ENCODE results near the gene UBE2J2. TPM values are rescaled to one million over a fixed set of nuclear protein-coding genes. Genes with fewer than 3 reads are reported as not detected.

The UBE2J2 gene
- total and polyA plus RNA-seq, 2 of the 4 experiments (the other 2 are of a cell fraction), result 20.6 to 67.5 TPM

- Histone ChIP-seq H3K9me1 (ENCODE audit: insufficient read depth, low read length) (no peaks in the 10 kb centered on the region), H2BK15ac (ENCODE audit: low read depth, low read length) (no peak overlapping the region), H3K79me1 (ENCODE audit: low read depth in 1 of 2, low read length in 2 of 2) (peaks cover 7 to 28% of the 10 kb centered on the region in 2 experiments; a peak in 3 of 4 replicates), H3K27ac (ENCODE audit: insufficient read depth, low read length) (no peak overlapping the region), H3K14ac (replicated peaks; ENCODE audit: low read depth, low read length) (no peak overlapping the region), H3K4me3 (ENCODE audit: insufficient read depth, low read depth, low read length) (no peak overlapping the region), H3K36me3 (ENCODE audit: control insufficient read depth, insufficient read depth, low read length) (peaks cover 4% of the 10 kb centered on the region), H4K8ac (ENCODE audit: low read depth in 2 of 2, low read length in 2 of 2) (peak overlapping the region in 1 of 2 experiments; percentile 28; a peak in 2 of 4 replicates), H3K4me1 (ENCODE audit: control insufficient read depth, insufficient read depth, low read length) (peaks cover 14% of the 10 kb centered on the region), H2AFZ (replicated peaks; ENCODE audit: low read length, poor library complexity) (peak overlapping the region; percentile 33), H3K9me3 (ENCODE audit: control insufficient read depth, insufficient read depth, low read length) (no peaks in the 10 kb centered on the region; the same call in 1 of the 2 replicates), H3K23ac (ENCODE audit: low read depth, low read length) (no peak overlapping the region), H4K20me1 (ENCODE audit: insufficient read depth, low read length) (no peaks in the 10 kb centered on the region), H2BK5ac (ENCODE audit: low read depth, low read length, poor library complexity, severe bottlenecking) (no peak overlapping the region), H3K4ac (ENCODE audit: low read depth, low read length) (no peak overlapping the region; the same call in 1 of the 2 replicates), H2BK20ac (ENCODE audit: low read depth, low read length) (no peak overlapping the region), H3K56ac (ENCODE audit: extremely low read depth, insufficient read depth, low read length) (no peak overlapping the region), H3K27me3 (ENCODE audit: control insufficient read depth, insufficient read depth, low read length) (no peaks in the 10 kb centered on the region), H2AK9ac (replicated peaks; ENCODE audit: low read depth, low read length, poor library complexity) (peak overlapping the region; percentile 89), H3K4me2 (ENCODE audit: low read depth, low read length) (no peak overlapping the region), H2AK5ac (ENCODE audit: low read depth, low read length) (peak overlapping the region; percentile 70; the same call in 1 of the 2 replicates), H2BK120ac (ENCODE audit: low read depth, low read length) (0 out of 2 replicates have a peak overlapping the region, but pooled peaks have one; percentile 23), H4K91ac (ENCODE audit: insufficient read depth, low read depth, low read length) (peak overlapping the region; percentile 37; the same call in 1 of the 2 replicates), H3K9ac (ENCODE audit: low read depth, low read length) (no peak overlapping the region), H4K5ac (ENCODE audit: low read depth, low read length) (peak overlapping the region; percentile 10; the same call in 1 of the 2 replicates), H3K18ac (ENCODE audit: low read depth, low read length) (no peak overlapping the region)
- in situ Hi-C loops (cut with MboI; ENCODE audit: low sequenced_read_pairs) (no loop called here), dilution Hi-C loops (cut with HindIII; ENCODE audit: low sequenced_read_pairs, unreplicated experiment) (no loop called here), intact Hi-C loops (cut with micrococcal nuclease) (loop anchor here (1.0 kb wide), 1 partner anchor 25 kb away; no protein-coding TSS in a partner anchor)
- TF ChIP-seq CHD1 (IDR thresholded peaks at IDR 0.05; ENCODE audit: low read depth, low read length) (no peak), POLR2A (IDR thresholded peaks at IDR 0.05; ENCODE audit: low read depth, low read length) (no peak), MAZ (IDR thresholded peaks at IDR 0.05; ENCODE audit: borderline replicate concordance, low read depth, low read length) (no peak), CEBPB (IDR thresholded peaks at IDR 0.05; ENCODE audit: low read depth, low read length) (peak; percentile 65), MAFK (IDR thresholded peaks at IDR 0.05; ENCODE audit: low read depth, low read length) (no peak), FOS (IDR thresholded peaks at IDR 0.05; ENCODE audit: low read depth, low read length) (no peak), SMC3 (IDR thresholded peaks at IDR 0.05; ENCODE audit: low read depth, low read length) (no peak)
- BruUV-seq (replicated peaks), result no TSS peak
- 63% methylated on average over 25 of the region's 48 CpGs; no CpG with 5 or more reads in 1 of the 2 experiments for WGBS, 2 experiments (ENCODE audit: extremely low coverage in 2 of 2, insufficient read length in 1 of 2)
- ChIA-PET CTCF (no interaction called here), POLR2A (ENCODE audit: unreplicated experiment) (interaction anchor here (0.5 kb wide), 1 partner anchor 31 kb away, joined by 3 read pairs; no protein-coding TSS in a partner anchor)
- ATAC-seq (ENCODE audit: low read depth) (peak; percentile 2; the same call in 1 of the 2 replicates), DNase-seq (no peak)
These were observed 35.6 kb downstream of the UBE2J2 start for GRCh38 chr1:1237874-1238701.

Measured in IMR-90 (cell line).